ENCODE results near the gene GSG1. TPM values are rescaled to one million over a fixed set of nuclear protein-coding genes. Genes with fewer than 3 reads are reported as not detected.

Gene GSG1
- total RNA-seq, 1 donor from 2014 or later = not detected

- DNase-seq (ENCODE audit: low read depth, low spot score) = no peak
Measured at GRCh38 chr12:13120413-13120812, 16.9 kb upstream of the GSG1 start.

GRCh38 chr12:13119826-13120225 is 16.4 kb upstream of the GSG1 start:
- DNase-seq (ENCODE audit: low read depth, low spot score) = no peak

GRCh38 chr12:13117029-13117428 is 13.6 kb upstream of the GSG1 start:
- DNase-seq (ENCODE audit: low read depth, low spot score) = no peak

GRCh38 chr12:13116259-13116658 is 12.8 kb upstream of the GSG1 start:
- no peak for DNase-seq (ENCODE audit: low read depth, low spot score)

GRCh38 chr12:13114251-13115052 is 11.0 kb upstream of the GSG1 start:
- DNase-seq (ENCODE audit: low read depth, low spot score) = no peak

GRCh38 chr12:13112968-13113367 is 9.5 kb upstream of the GSG1 start:
- DNase-seq (ENCODE audit: low read depth, low spot score) = no peak

GRCh38 chr12:13106666-13107065 is 3.2 kb upstream of the GSG1 start:
- no peak for DNase-seq (ENCODE audit: low read depth, low spot score)

- DNase-seq (ENCODE audit: low read depth, low spot score) = no peak
Measured at GRCh38 chr12:13105781-13106180, 2.3 kb upstream of the GSG1 start.

GRCh38 chr12:13104409-13104808 is 942 bp upstream of the GSG1 start:
- DNase-seq (ENCODE audit: low read depth, low spot score) = no peak

GRCh38 chr12:13102461-13103195 is 839 bp downstream of the GSG1 start:
- no peak for DNase-seq (ENCODE audit: low read depth, low spot score)

GRCh38 chr12:13101821-13102375 is 1.6 kb downstream of the GSG1 start:
- no peak for DNase-seq (ENCODE audit: low read depth, low spot score)

- DNase-seq (ENCODE audit: low read depth, low spot score) = peak; percentile 90
Measured at GRCh38 chr12:13100882-13101769, 2.3 kb downstream of the GSG1 start.

- DNase-seq (ENCODE audit: low read depth, low spot score) = no peak
Measured at GRCh38 chr12:13100605-13100881, 2.9 kb downstream of the GSG1 start.

- no peak for DNase-seq (ENCODE audit: low read depth, low spot score)
Measured at GRCh38 chr12:13099844-13100604, 3.4 kb downstream of the GSG1 start.

GRCh38 chr12:13099066-13099843 is 4.2 kb downstream of the GSG1 start:
- peak; percentile 62 for DNase-seq (ENCODE audit: low read depth, low spot score)

GRCh38 chr12:13097491-13098011 is 5.9 kb downstream of the GSG1 start:
- no peak for DNase-seq (ENCODE audit: low read depth, low spot score)

- no peak for DNase-seq (ENCODE audit: low read depth, low spot score)
Measured at GRCh38 chr12:13095266-13095995, 8.0 kb downstream of the GSG1 start.

GRCh38 chr12:13094367-13094766 is 9.1 kb downstream of the GSG1 start:
- DNase-seq (ENCODE audit: low read depth, low spot score) = no peak

- DNase-seq (ENCODE audit: low read depth, low spot score) = no peak
Measured at GRCh38 chr12:13093848-13094220, 9.6 kb downstream of the GSG1 start.
